GM21447 (cell line): ENCODE results near the gene ACKR4.
"Not testable (repeated sequence)": the region's sequence is repeated elsewhere in the genome, so short reads cannot be mapped to it uniquely, and the experiment has no call there.

Experiments used
- ATAC-seq: cut with Tn5 transposase; IDR thresholded peaks from one replicate; pipeline ENCODE4 v1.9.1; 2021; ENCODE audit not compliant: unreplicated experiment

Gene ACKR4

DNA sequence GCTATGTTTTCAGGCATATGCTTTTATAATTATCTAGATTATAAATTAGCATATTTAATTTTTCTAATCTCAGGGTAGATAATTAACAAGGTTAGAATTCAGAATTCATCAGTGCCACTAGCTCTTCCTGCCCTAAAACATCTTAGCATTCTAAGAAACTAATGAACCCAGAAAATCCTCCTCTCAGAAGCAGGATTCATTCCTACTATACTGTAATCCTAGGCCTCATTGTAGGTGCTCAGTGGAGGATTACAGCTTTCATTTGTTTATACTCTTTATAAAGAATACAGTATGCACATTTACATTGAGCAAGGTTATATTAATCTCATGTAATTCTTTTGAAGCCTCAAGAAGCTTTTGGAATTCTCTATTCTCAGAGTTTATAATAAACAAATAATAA, 41.6 kb downstream of the ACKR4 start:
- no peak for ATAC-seq

DNA sequence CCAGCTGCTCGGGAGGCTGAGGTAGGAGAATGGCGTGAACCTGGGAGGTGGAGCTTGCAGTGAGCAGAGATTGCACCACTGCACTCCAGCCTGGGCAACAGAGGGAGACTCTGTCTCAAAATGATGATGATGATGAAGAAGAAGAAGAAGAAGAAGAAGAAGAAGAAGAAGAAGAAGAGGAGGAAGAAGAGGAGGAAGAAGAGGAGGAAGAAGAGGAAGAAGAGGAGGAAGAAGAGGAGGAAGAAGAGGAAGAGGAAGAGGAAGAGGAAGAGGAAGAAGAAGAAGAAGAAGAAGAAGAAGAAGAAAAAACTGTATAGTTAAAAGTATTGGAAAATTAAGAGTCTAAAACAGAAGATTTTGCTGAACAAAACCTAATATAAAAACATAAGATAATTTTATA, 44.4 kb downstream of the ACKR4 start:
- ATAC-seq = not testable (repeated sequence)

DNA sequence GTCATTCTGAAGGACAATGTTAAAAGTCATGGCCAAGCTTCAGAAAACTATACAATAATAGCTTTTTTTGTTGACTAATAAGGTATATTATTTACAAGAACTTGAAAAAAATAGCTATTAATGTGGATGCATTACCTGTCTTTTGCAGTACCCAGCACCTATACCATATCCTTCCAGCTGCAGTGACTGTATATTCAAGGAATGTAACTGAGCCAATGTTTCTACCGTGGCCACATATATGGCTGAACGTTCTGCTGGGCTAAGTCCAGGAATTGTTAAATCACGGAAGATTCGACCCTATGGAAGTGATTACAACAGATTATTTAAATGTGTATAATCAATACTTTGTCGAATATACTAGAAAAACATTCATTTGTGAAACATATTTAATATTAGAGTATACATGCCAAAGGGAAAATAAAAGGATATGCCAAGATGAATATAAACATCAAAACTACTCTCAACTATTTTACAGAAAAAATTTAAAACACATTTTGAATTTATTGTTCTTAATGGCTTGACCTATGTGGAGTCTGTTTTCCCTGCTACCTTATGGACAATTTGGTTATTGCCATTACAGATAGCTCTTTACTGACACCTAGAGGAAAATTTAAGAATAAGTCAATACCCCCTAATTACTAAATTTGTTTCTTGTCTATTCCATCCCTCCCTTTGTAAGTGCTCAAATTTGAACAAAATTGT, 44.9 kb downstream of the ACKR4 start:
- ATAC-seq = no peak

DNA sequence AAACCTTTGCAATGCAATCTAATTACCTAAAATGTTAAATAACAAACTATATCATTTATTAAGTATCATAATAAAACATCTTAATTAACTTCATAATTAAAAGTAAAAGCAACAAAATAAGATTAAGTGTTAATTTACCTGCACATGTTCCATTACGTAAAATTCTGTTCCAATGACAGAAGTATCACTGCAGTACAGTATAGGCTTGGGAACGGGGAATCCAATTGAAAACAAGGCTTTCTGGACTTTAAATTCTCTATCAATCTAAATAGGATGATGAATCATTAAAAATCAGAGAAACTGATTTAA, 45.4 kb downstream of the ACKR4 start:
- ATAC-seq = no peak

GRCh38 chr3:132643366-132643765, 46.3 kb downstream of the ACKR4 start:
- no peak for ATAC-seq

DNA sequence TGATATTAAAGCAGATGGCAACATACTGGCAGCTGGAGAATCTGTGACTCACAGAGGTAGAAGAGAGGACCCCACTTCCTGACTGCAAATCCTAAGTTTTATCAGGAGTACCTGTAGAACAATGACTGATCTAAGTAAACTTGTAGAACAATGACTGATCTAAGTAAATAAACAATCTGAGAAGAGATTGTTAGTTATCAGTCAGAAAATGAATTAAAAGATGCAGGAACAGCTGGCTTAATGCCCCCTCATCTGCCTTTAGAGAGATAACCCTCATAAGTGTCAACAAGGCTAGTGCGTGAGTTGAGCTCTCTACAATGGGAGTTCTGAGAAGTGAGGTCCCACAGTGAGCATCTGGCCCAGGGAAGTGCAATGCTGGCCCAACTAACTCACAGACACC, 48.0 kb downstream of the ACKR4 start:
- no peak for ATAC-seq

DNA sequence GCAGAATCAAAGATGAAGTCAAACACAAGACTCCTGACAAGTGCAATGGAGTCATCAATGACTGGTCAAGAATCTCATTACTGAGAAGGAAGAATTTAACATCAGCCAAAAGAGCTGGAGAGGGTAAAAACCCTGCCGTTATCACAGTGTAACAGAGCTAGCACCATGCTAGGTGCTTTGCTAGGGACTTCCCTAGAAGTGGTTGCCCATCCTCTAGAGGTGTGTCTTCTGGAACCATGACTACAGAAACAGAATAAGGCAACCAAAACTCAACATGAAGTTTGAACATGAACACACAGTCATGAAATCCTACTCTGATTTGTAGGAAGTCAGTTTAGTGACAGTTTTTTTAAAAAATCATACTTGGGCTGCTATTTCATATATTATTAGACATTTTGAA, 53.1 kb downstream of the ACKR4 start:
- no peak for ATAC-seq
